Mesendoderm (in vitro differentiated cells): ENCODE measurements around the gene RHOF.

ENCODE experiments used
- DNase-seq: peaks from one replicate; pipeline ENCODE4 v3.0.0; 2013
- H2AK5ac ChIP-seq: 2 replicates; pipeline ENCODE4 v1.6.1; 2013; ENCODE audit warnings: low read length, inconsistent platforms
- H2BK120ac ChIP-seq: 2 replicates; pipeline ENCODE4 v1.6.1; 2013; ENCODE audit warnings: low read depth, mild to moderate bottlenecking, low read length, moderate library complexity, mixed read lengths
- H2BK15ac ChIP-seq: replicated peaks from 2 replicates; pipeline ENCODE4 v1.6.1; 2013; ENCODE audit warnings: low read depth, mild to moderate bottlenecking, moderate library complexity
- H2BK5ac ChIP-seq: 2 replicates; pipeline ENCODE4 v1.6.1; 2013; ENCODE audit warnings: low read length, inconsistent platforms
- H3K18ac ChIP-seq: 2 replicates; pipeline ENCODE4 v1.6.1; 2013; ENCODE audit warnings: mild to moderate bottlenecking, low read length, mixed read lengths
- H3K23ac ChIP-seq: one replicate; pipeline ENCODE4 v1.6.1; 2013; ENCODE audit warnings: low read length
- H3K27ac ChIP-seq: 2 replicates; pipeline ENCODE4 v1.5.1; 2013; ENCODE audit warnings: low read depth, mild to moderate bottlenecking, inconsistent platforms, low read length, moderate library complexity
- H3K27me3 ChIP-seq: 2 replicates; pipeline ENCODE4 v1.6.1; 2013; ENCODE audit warnings: low read length, control low read depth, mild to moderate bottlenecking, inconsistent platforms; ENCODE audit not compliant: insufficient read depth, poor library complexity
- H3K36me3 ChIP-seq: 2 replicates; pipeline ENCODE4 v1.6.1; 2013; ENCODE audit warnings: low read length, inconsistent platforms; ENCODE audit not compliant: control insufficient read depth, insufficient read depth
- H3K4ac ChIP-seq: one replicate; pipeline ENCODE4 v1.6.1; 2013; ENCODE audit warnings: low read depth, mild to moderate bottlenecking, low read length, moderate library complexity
- H3K4me1 ChIP-seq: 2 replicates; pipeline ENCODE4 v1.6.1; 2013; ENCODE audit warnings: low read depth, low read length, inconsistent platforms; ENCODE audit not compliant: control insufficient read depth
- H3K4me2 ChIP-seq: 2 replicates; pipeline ENCODE4 v1.6.1; 2013; ENCODE audit warnings: low read length
- H3K4me3 ChIP-seq: 2 replicates; pipeline ENCODE4 v1.5.1; 2013; ENCODE audit warnings: mild to moderate bottlenecking, low read length
- H3K56ac ChIP-seq: one replicate; pipeline ENCODE4 v1.6.1; 2013; ENCODE audit warnings: low read length
- H3K79me1 ChIP-seq: 2 replicates; pipeline ENCODE4 v1.6.1; 2013; ENCODE audit warnings: low read length, inconsistent platforms
- H3K79me2 ChIP-seq: 2 replicates; pipeline ENCODE4 v1.6.1; 2013; ENCODE audit warnings: mild to moderate bottlenecking, low read length; ENCODE audit not compliant: control insufficient read depth, insufficient read depth
- H3K9ac ChIP-seq: 2 replicates; pipeline ENCODE4 v1.6.1; 2013; ENCODE audit warnings: low read length, inconsistent platforms
- H4K5ac ChIP-seq: one replicate; pipeline ENCODE4 v1.6.1; 2013; ENCODE audit warnings: low read length
- H4K8ac ChIP-seq: one replicate; pipeline ENCODE4 v1.6.1; 2013; ENCODE audit warnings: low read depth, mild to moderate bottlenecking, control low read depth, low read length, moderate library complexity
- WGBS: extraction: QIAGEN DNeasy Blood & Tissue Kit; methylation state at CpG from one replicate; pipeline ENCODE4 v1.1.7; 2013; ENCODE audit warnings: low lambda C conversion rate, missing lambda C conversion rate; ENCODE audit not compliant: insufficient coverage; ENCODE audit errors: extremely low coverage; 5-methylcytosine and 5-hydroxymethylcytosine counted together

Gene RHOF

DNA sequence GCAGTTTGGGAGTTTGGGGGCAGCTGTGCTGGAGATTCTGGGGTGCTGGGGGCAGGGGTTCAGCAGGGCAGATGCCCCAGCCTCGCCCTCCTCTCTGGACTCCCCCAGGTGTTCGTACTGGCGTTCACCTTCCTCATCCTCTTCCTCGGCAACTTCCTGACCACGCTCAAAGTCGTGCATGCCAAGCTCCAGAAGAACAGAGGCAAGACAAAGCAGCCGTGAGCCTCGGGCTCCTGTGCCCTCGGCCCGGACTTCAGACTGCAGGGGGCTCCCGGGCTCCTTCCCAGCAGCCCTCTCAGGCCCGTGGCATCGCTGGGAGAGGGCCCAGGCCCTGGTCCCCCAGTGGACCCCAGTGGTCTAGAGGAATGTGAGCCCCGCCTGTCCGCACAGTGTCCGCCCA, 18.0 kb downstream of the RHOF start:
- Histone ChIP-seq H3K9ac (no peak overlapping the region), H3K23ac (no peak overlapping the region), H3K56ac (peak overlapping the region; percentile 49), H3K27me3 (no peaks in the 10 kb centered on the region), H3K18ac (peak overlapping the region; percentile 23), H3K79me2 (no peaks in the 10 kb centered on the region), H3K4me1 (no peaks in the 10 kb centered on the region), H2AK5ac (no peak overlapping the region), H3K4me2 (no peak overlapping the region), H2BK120ac (no peak overlapping the region), H3K27ac (no peak overlapping the region), H3K4me3 (no peak overlapping the region), H3K79me1 (no peaks in the 10 kb centered on the region), H4K5ac (no peak overlapping the region), H2BK15ac (no peak overlapping the region), H4K8ac (no peak overlapping the region), H3K4ac (peak overlapping the region; percentile 42), H3K36me3 (peaks cover 2% of the 10 kb centered on the region), H2BK5ac (no peak overlapping the region)
- no peak for DNase-seq
- no CpG with 5 or more reads among the region's 16 CpGs for WGBS

DNA sequence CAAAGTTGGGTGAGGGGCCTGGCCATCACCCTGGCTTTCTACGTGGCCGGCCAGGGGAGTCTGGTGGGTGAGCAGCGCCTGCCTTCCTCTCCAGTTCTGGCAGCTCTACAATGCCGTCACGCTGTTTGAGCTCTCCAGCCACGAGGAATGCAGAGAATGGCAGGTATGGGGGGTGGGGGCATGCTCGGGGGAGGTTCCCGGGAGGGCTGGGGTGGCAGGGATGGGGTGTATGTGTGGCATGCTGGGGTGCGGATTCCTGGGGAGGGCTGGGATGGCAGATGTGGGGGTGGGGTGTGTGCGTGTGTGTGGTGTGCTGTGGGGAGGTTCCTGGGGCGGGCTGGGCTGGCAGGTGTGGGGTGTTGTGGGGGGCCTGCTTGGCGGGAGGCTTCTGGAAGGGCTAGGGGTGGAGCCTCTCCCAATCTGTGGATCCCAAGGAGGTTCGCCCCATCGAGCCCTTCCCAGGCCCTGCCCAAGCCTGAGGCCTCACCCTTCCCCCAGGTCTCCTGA, 18.5 kb downstream of the RHOF start:
- Histone ChIP-seq H3K4me2 (no peak overlapping the region), H3K18ac (peak overlapping the region; percentile 23), H3K4me1 (no peaks in the 10 kb centered on the region), H2AK5ac (no peak overlapping the region), H3K23ac (no peak overlapping the region), H3K79me1 (no peaks in the 10 kb centered on the region), H3K4ac (peak overlapping the region; percentile 42), H4K5ac (no peak overlapping the region), H3K56ac (no peak overlapping the region), H2BK15ac (no peak overlapping the region), H3K36me3 (no peaks in the 10 kb centered on the region), H3K79me2 (no peaks in the 10 kb centered on the region), H3K4me3 (no peak overlapping the region), H4K8ac (no peak overlapping the region), H2BK120ac (no peak overlapping the region), H2BK5ac (no peak overlapping the region), H3K27ac (peak overlapping the region; percentile 45), H3K9ac (no peak overlapping the region), H3K27me3 (no peaks in the 10 kb centered on the region)
- DNase-seq, result peak; percentile 81
- no CpG with 5 or more reads among the region's 14 CpGs for WGBS

- H3K4me3 ChIP-seq, result no peak overlapping the region
Observed at GRCh38 chr12:121773011-121773777, 20.3 kb downstream of the RHOF start.

DNA sequence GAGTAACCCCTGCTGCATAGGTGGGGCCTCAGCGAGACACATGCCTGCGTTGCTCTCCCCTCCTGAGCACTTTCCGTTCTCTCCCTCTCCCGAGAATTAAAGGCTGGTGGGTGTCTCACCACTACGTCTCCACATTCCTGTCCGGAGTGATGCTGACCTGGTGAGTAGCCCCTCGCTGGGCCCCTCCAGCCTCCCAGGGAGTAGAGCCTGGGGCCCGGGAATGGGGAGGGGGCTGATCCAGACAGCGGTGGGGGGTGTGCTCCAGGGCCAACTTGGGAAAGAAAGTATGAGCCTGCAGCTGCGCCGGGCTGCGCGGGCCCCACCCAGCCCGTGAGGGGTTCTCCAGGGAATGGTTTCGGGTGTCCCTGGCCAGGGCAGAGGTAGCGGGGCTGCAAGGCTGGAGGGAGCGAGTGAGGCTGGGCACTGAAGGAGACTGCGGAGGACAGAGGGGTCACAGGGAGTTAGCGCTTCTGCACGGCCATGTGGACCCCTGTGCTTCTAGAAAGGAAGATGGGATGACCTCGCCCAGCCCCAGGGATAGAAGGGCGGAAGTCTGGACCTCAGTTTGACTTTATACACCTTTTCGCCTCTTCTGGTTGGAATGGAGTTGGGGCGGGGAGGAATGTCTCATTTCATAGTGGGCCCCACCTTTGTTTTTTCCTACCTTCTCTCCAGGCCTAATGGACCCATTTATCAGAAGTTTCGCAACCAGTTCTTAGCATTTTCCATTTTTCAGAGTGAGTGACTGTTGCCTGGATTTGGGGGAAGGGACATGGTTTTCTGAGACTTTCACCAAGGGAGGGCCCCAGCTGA, 22.5 kb downstream of the RHOF start:
- no peak overlapping the region for H3K18ac ChIP-seq
- no peak overlapping the region for H3K4ac ChIP-seq
- no peaks in the 10 kb centered on the region for H3K79me1 ChIP-seq
- H2BK120ac ChIP-seq, result no peak overlapping the region
- H2BK15ac ChIP-seq, result no peak overlapping the region
- no peak overlapping the region for H3K27ac ChIP-seq
- no peak overlapping the region for H3K23ac ChIP-seq
- H3K9ac ChIP-seq, result no peak overlapping the region
- H4K5ac ChIP-seq, result no peak overlapping the region
- DNase-seq, result no peak
- H3K79me2 ChIP-seq, result no peaks in the 10 kb centered on the region
- no peak overlapping the region for H3K4me2 ChIP-seq
- H3K27me3 ChIP-seq, result no peaks in the 10 kb centered on the region
- no peak overlapping the region for H2AK5ac ChIP-seq
- no peak overlapping the region for H4K8ac ChIP-seq
- no peak overlapping the region for H3K4me3 ChIP-seq
- H3K4me1 ChIP-seq, result no peaks in the 10 kb centered on the region
- no peak overlapping the region for H2BK5ac ChIP-seq
- H3K36me3 ChIP-seq, result no peaks in the 10 kb centered on the region
- no peak overlapping the region for H3K56ac ChIP-seq
- WGBS, result no CpG with 5 or more reads among the region's 25 CpGs

More at GRCh38 chr12:121773011-121773777, 20.3 kb downstream of the RHOF start:
- no peaks in the 10 kb centered on the region for H3K79me1 ChIP-seq
- H4K8ac ChIP-seq, result no peak overlapping the region
- no peak overlapping the region for H3K9ac ChIP-seq
- H3K36me3 ChIP-seq, result no peaks in the 10 kb centered on the region
- no peak overlapping the region for H4K5ac ChIP-seq
- no peak overlapping the region for H3K4ac ChIP-seq
- DNase-seq, result peak; percentile 81
- no peaks in the 10 kb centered on the region for H3K79me2 ChIP-seq
- WGBS, result no CpG with 5 or more reads among the region's 14 CpGs
- no peaks in the 10 kb centered on the region for H3K4me1 ChIP-seq
- H3K27me3 ChIP-seq, result no peaks in the 10 kb centered on the region
- no peak overlapping the region for H2BK15ac ChIP-seq
- H3K4me2 ChIP-seq, result no peak overlapping the region
- H2BK5ac ChIP-seq, result no peak overlapping the region
- no peak overlapping the region for H3K27ac ChIP-seq
- no peak overlapping the region for H3K56ac ChIP-seq
- H3K23ac ChIP-seq, result no peak overlapping the region
- no peak overlapping the region for H3K18ac ChIP-seq
- H2BK120ac ChIP-seq, result no peak overlapping the region
- H2AK5ac ChIP-seq, result no peak overlapping the region

DNA sequence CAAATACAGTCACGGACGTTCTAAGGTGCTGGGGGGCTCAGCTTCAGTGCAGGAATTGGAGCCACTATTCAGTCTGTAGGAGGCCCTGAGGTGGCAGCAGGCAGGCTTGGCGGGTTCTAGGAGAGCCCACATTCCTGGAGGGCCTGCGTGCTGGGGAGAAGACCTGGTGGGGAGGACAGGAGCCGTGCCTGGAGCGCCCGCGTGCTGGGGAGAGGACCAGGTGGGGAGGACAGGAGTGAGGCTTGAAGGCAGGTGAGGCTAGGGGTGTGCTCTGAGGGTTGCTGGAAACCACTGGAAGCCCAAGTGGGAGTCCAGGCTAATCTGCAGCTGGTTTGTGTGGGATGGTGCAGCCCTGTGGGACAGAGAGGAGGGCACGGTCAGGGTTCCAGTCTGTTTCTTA, 23.1 kb downstream of the RHOF start:
- Histone ChIP-seq H2AK5ac (no peak overlapping the region), H3K56ac (no peak overlapping the region), H3K79me2 (no peaks in the 10 kb centered on the region), H2BK120ac (no peak overlapping the region), H3K36me3 (no peaks in the 10 kb centered on the region), H2BK5ac (no peak overlapping the region), H4K5ac (no peak overlapping the region), H3K4me2 (no peak overlapping the region), H3K27me3 (no peaks in the 10 kb centered on the region), H3K79me1 (no peaks in the 10 kb centered on the region), H4K8ac (no peak overlapping the region), H3K9ac (no peak overlapping the region), H3K4me3 (no peak overlapping the region), H3K4ac (no peak overlapping the region), H3K27ac (no peak overlapping the region), H3K18ac (no peak overlapping the region), H3K23ac (no peak overlapping the region), H3K4me1 (no peaks in the 10 kb centered on the region), H2BK15ac (no peak overlapping the region)
- DNase-seq, result no peak
- no CpG with 5 or more reads among the region's 9 CpGs for WGBS
